ENCODE results near the gene GAL3ST2. TPM values are rescaled to one million over a fixed set of nuclear protein-coding genes. Genes with fewer than 3 reads are reported as not detected.

Gene GAL3ST2
- total and polyA plus RNA-seq, 4 donors = 0.03 to 0.33 (median 0.23) TPM; not detected in 1

GRCh38 chr2:241738040-241738686, 38.5 kb upstream of the GAL3ST2 start:
- TF ChIP-seq HNF4G (IDR thresholded peaks at IDR 0.05) (no peak), EGR1 (IDR thresholded peaks at IDR 0.05; ENCODE audit: low read depth in 2 of 2) (no peak), GABPA (IDR thresholded peaks at IDR 0.05 in 1 of 2, conservative IDR thresholded peaks at IDR 0.05 in 1 of 2) (no peak), NR2F2 (IDR thresholded peaks at IDR 0.05) (no peak), ZBTB33 (IDR thresholded peaks at IDR 0.05) (no peak), MAX (IDR thresholded peaks at IDR 0.05) (no peak), HNF4A (conservative IDR thresholded peaks at IDR 0.05) (no peak), FOXA1 (IDR thresholded peaks at IDR 0.05) (no peak), RAD21 (IDR thresholded peaks at IDR 0.05) (no peak), SP1 (IDR thresholded peaks at IDR 0.05) (no peak)
- TF ChIP-seq, protein P1, sequence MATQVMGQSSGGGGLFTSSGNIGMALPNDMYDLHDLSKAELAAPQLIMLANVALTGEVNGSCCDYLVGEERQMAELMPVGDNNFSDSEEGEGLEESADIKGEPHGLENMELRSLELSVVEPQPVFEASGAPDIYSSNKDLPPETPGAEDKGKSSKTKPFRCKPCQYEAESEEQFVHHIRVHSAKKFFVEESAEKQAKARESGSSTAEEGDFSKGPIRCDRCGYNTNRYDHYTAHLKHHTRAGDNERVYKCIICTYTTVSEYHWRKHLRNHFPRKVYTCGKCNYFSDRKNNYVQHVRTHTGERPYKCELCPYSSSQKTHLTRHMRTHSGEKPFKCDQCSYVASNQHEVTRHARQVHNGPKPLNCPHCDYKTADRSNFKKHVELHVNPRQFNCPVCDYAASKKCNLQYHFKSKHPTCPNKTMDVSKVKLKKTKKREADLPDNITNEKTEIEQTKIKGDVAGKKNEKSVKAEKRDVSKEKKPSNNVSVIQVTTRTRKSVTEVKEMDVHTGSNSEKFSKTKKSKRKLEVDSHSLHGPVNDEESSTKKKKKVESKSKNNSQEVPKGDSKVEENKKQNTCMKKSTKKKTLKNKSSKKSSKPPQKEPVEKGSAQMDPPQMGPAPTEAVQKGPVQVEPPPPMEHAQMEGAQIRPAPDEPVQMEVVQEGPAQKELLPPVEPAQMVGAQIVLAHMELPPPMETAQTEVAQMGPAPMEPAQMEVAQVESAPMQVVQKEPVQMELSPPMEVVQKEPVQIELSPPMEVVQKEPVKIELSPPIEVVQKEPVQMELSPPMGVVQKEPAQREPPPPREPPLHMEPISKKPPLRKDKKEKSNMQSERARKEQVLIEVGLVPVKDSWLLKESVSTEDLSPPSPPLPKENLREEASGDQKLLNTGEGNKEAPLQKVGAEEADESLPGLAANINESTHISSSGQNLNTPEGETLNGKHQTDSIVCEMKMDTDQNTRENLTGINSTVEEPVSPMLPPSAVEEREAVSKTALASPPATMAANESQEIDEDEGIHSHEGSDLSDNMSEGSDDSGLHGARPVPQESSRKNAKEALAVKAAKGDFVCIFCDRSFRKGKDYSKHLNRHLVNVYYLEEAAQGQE (IDR thresholded peaks at IDR 0.05) = no peak
- TF ChIP-seq, protein P2, sequence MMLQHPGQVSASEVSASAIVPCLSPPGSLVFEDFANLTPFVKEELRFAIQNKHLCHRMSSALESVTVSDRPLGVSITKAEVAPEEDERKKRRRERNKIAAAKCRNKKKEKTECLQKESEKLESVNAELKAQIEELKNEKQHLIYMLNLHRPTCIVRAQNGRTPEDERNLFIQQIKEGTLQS (IDR thresholded peaks at IDR 0.05) = no peak
- TF ChIP-seq, protein P3, sequence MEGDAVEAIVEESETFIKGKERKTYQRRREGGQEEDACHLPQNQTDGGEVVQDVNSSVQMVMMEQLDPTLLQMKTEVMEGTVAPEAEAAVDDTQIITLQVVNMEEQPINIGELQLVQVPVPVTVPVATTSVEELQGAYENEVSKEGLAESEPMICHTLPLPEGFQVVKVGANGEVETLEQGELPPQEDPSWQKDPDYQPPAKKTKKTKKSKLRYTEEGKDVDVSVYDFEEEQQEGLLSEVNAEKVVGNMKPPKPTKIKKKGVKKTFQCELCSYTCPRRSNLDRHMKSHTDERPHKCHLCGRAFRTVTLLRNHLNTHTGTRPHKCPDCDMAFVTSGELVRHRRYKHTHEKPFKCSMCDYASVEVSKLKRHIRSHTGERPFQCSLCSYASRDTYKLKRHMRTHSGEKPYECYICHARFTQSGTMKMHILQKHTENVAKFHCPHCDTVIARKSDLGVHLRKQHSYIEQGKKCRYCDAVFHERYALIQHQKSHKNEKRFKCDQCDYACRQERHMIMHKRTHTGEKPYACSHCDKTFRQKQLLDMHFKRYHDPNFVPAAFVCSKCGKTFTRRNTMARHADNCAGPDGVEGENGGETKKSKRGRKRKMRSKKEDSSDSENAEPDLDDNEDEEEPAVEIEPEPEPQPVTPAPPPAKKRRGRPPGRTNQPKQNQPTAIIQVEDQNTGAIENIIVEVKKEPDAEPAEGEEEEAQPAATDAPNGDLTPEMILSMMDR (IDR thresholded peaks at IDR 0.05; ENCODE audit: low read depth, low read length, missing input control) = no peak
- Histone ChIP-seq H3K36me3 (ENCODE audit: control insufficient read depth in 4 of 4, insufficient read depth in 3 of 4, low read depth in 1 of 4, low read length in 3 of 4) (peaks cover 0 to 9% (median 0%) of the 10 kb centered on the region in 4 donors), H3K9me3 (ENCODE audit: control insufficient read depth in 4 of 4, low read length in 3 of 4) (no peaks in the 10 kb centered on the region), H3K27me3 (ENCODE audit: control insufficient read depth in 4 of 4, insufficient read depth in 4 of 4, low read length in 3 of 4) (no peaks in the 10 kb centered on the region), H3K9ac (ENCODE audit: low read depth in 1 of 2, low read length in 2 of 2) (no peak overlapping the region), H3K4me1 (ENCODE audit: control insufficient read depth in 4 of 4, insufficient read depth in 4 of 4, low read length in 3 of 4) (peaks cover 5 to 36% (median 26%) of the 10 kb centered on the region in 4 donors), H3K27ac (ENCODE audit: low read depth in 1 of 2, low read length in 2 of 2) (no peak overlapping the region), H3K4me3 (ENCODE audit: low read depth in 1 of 3, low read length in 3 of 3) (no peak overlapping the region)
- 96% methylated on average over 17 of the region's 17 CpGs for WGBS
- no peak for DNase-seq (ENCODE audit: low spot score)

- no peak for DNase-seq (ENCODE audit: low spot score)
- H3K4me1 ChIP-seq (ENCODE audit: control insufficient read depth in 4 of 4, insufficient read depth in 4 of 4, low read length in 3 of 4) = peaks cover 6 to 41% (median 34%) of the 10 kb centered on the region in 4 donors
- no peak overlapping the region for H3K9ac ChIP-seq (ENCODE audit: low read depth in 1 of 2, low read length in 2 of 2)
- no peaks in the 10 kb centered on the region for H3K27me3 ChIP-seq (ENCODE audit: control insufficient read depth in 4 of 4, insufficient read depth in 4 of 4, low read length in 3 of 4)
- peaks cover 0 to 9% (median 0%) of the 10 kb centered on the region in 4 donors for H3K36me3 ChIP-seq (ENCODE audit: control insufficient read depth in 4 of 4, insufficient read depth in 3 of 4, low read depth in 1 of 4, low read length in 3 of 4)
- TF ChIP-seq YY1 (IDR thresholded peaks at IDR 0.05) (no peak), EGR1 (IDR thresholded peaks at IDR 0.05; ENCODE audit: low read depth in 2 of 2) (no peak), HNF4A (conservative IDR thresholded peaks at IDR 0.05) (no peak), HNF4G (IDR thresholded peaks at IDR 0.05) (no peak)
- TF ChIP-seq, protein P3 (IDR thresholded peaks at IDR 0.05; ENCODE audit: low read depth, low read length, missing input control) = no peak
- H3K9me3 ChIP-seq (ENCODE audit: control insufficient read depth in 4 of 4, low read length in 3 of 4) = no peaks in the 10 kb centered on the region
- H3K27ac ChIP-seq (ENCODE audit: low read depth in 1 of 2, low read length in 2 of 2) = no peak overlapping the region
- 94% methylated on average over 15 of the region's 15 CpGs for WGBS
- H3K4me3 ChIP-seq (ENCODE audit: low read depth in 1 of 3, low read length in 3 of 3) = no peak overlapping the region
Observed at GRCh38 chr2:241739177-241739576, 37.4 kb upstream of the GAL3ST2 start.
